GM18526 (cell line): Measurements from ENCODE around the gene SERPINI1.

Experiments used
- POLR2A ChIP-seq: IDR thresholded peaks from 3 replicates; pipeline ENCODE4 v1.6.1; 2011; ENCODE audit not compliant: insufficient read length; ENCODE audit errors: extremely low read depth

The SERPINI1 gene

GRCh38 chr3:167854846-167855245 lies 119.3 kb downstream of the SERPINI1 start:
- TF ChIP-seq POLR2A = no peak

GRCh38 chr3:167855306-167855705 lies 119.8 kb downstream of the SERPINI1 start:
- TF ChIP-seq POLR2A = no peak

DNA sequence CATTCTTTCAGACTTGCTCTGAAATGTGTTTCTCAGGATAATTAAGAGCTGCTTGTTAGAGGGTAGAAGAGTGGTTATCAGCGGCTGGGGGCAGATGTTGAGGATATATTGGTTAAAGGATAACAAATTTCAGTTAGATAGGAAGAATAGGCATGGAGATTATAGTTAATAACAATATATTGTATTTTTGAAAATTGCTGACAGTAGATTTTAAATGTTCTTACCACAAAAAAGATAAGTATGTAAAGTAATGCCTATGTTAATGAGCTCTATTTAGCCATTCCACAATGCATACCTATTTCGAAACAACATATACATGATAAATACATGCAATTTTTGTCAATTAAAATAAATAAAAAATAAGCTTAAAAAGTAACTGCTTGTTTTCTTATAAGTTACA lies 123.3 kb downstream of the SERPINI1 start:
- no peak for TF ChIP-seq POLR2A

- TF ChIP-seq POLR2A = no peak
Observed at GRCh38 chr3:167859610-167860009, 124.1 kb downstream of the SERPINI1 start.

DNA sequence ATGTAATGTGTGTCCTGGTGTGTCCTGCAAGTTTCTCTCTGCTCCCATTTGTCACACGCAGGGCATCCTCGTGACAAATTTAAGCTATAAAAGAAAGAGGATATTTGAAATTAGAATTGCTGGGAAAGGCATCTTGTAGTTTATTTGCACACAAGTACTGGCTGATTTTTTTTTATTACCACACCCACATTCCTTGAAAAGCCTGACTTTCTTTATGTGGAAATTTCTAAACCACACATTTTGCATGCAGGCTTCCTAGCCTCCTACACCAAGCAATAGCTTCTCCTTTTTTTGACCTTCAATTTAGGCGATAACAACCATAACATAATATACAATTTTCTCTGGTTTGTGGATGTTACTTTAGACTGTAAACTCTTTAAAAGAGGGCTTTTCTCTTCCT lies 126.1 kb downstream of the SERPINI1 start:
- no peak for TF ChIP-seq POLR2A

GRCh38 chr3:167862104-167862730 lies 126.7 kb downstream of the SERPINI1 start:
- no peak for TF ChIP-seq POLR2A

GRCh38 chr3:167863811-167864551 lies 128.5 kb downstream of the SERPINI1 start:
- no peak for TF ChIP-seq POLR2A

DNA sequence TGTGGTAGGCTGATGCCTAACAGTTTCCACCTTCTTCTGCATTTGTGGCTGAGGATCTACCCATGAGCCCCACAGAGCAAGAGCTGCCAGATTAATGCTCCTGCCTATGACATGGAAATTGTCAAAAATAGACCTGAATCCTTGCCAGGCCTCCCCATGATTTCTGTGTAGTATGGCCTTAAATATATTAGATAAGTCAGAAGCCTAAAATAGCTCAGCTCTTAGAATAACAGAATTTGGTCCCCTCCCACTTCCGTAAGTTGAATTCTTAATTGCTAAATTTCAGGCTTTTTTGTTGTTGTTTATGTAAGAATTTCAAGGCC lies 129.0 kb downstream of the SERPINI1 start:
- TF ChIP-seq POLR2A = no peak

GRCh38 chr3:167866331-167866730 lies 130.8 kb downstream of the SERPINI1 start:
- no peak for TF ChIP-seq POLR2A

- no peak for TF ChIP-seq POLR2A
Observed at GRCh38 chr3:167867981-167868380, 132.5 kb downstream of the SERPINI1 start.

DNA sequence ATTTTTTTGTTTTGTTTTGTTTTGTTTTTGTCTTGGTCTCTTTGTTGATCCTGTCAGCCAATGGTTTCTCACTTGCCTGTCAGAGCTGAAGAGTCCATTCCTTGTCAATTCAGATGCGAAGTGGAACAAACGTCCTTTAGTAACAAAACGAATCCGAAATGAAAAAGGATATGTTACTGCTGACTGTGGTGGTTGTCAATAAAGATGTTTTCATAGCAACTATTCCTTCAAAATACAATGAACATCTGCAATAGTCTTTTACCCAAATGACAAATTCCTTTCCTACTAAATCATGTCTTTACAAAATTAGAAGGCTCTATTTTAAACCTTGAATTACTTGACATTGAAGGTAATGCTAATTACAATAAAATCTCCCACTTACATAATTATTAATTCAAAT lies 134.7 kb downstream of the SERPINI1 start:
- no peak for TF ChIP-seq POLR2A

DNA sequence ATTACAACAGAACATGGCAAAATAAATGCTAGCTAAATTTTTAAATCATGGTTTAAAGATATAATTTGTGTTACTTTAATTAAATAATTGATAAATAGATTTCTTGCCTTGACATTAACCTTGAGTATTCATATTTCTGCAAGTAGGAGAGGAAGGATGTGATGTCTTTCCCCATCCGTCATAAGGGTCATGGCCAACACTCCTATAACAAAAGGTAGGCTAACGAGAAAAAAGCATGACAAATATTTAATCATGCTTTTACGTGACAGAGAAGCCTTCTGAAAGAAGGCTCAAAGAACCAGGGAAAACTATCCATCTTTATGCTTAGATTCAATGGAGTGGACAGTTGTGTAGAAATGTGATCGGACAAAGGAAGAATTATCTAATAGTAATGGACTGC lies 135.2 kb downstream of the SERPINI1 start:
- TF ChIP-seq POLR2A = no peak

DNA sequence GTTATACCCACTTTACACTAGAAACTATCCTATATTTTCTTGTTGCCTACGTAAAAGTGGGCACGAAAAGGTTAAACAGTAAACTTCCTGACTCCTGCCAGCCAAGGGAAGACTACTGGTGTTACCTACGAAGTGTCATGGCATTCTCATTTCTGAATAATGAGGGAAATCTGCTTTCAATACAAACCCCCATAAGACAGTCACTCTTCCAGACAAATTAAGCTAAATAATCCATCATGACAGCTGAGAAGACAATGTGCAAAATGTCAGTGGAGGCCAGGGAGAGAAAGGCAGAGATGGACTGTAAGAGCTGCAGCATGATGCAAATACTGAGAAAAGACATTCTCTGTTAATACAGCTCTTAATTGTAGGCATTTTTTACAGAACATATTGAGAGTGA lies 136.5 kb downstream of the SERPINI1 start:
- TF ChIP-seq POLR2A = no peak

- no peak for TF ChIP-seq POLR2A
Observed at GRCh38 chr3:167872941-167873340, 137.4 kb downstream of the SERPINI1 start.

DNA sequence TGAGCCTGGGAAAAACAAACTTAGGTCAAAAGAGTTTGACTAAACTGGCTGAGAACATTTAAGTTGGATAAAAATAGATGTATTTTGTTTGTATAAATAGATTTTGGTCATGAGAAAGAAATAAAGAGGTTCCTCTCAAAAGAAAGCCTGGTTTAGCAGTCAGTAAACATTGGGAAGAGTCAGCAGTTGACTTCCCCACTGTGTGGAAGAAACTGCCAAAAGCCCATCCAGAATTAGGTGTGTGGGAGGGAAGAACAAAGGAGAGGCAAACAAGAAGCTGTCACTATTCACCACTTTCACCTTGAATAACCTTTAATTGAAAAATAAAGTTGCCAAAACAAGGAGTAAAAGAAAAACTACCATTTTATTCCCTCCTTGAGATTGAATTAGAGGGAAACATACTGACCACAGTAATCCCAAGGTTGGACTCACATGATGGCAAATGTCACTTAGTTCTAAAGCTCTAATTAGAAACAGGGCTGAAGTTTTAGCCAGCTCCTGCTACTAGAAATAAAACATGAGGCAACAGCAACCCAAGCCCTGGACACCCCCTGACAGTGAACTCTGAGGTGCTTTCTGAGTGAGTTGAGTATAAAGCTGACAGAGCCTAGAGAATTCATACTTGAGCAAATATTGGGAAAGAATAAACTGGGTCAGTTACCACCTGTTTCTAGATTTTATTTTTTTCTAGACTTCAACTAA lies 139.3 kb downstream of the SERPINI1 start:
- no peak for TF ChIP-seq POLR2A
